Testis (tissue), 2 donors: ENCODE results near the gene TTLL5.

Source experiments
- CTCF ChIP-seq, 3 experiments: fragments of 450-650 bp in 2 of 3; fragments of 200-600 bp in 1 of 3; sonication (generic) in 1 of 3; IDR thresholded peaks; one replicate each; pipeline ENCODE4 v1.5.1; 2016 to 2019; ENCODE audit warnings: antibody characterized with exemption in 3 of 3, mild to moderate bottlenecking in 2 of 3, moderate library complexity in 1 of 3
- POLR2A ChIP-seq: fragments of 450-650 bp; IDR thresholded peaks from one replicate; pipeline ENCODE4 v1.6.1; 2017; ENCODE audit warnings: antibody characterized with exemption, mild to moderate bottlenecking, moderate library complexity

GRCh38 chr14:75864352-75864751 is 203.3 kb downstream of the TTLL5 start:
- TF ChIP-seq CTCF (IDR thresholded peaks at IDR 0.05) (no peak), POLR2A (no peak)
